Peyer's patch (tissue), 4 donors: Measurements from ENCODE around the gene PLAAT4.

Experiments
- POLR2A ChIP-seq, 2 donors: fragments of 450-650 bp; IDR thresholded peaks; one replicate each; pipeline ENCODE4 v1.5.1; 2017; ENCODE audit warnings: antibody characterized with exemption in 2 of 2, mild to moderate bottlenecking in 2 of 2, moderate library complexity in 2 of 2
- TF ChIP-seq, protein P1 (sequence below), 6 experiments: fragments of 450-650 bp in 4 of 6; fragments of 200-600 bp in 2 of 6; sonication (generic) in 1 of 6; IDR thresholded peaks; one replicate each; pipeline ENCODE4 v1.5.1; 2017 to 2019; ENCODE audit warnings: antibody characterized with exemption in 6 of 6, mild to moderate bottlenecking in 3 of 6, moderate library complexity in 1 of 6

GRCh38 chr11:63506876-63507275, 29.7 kb upstream of the PLAAT4 start:
- no peak for TF ChIP-seq POLR2A (IDR thresholded peaks at IDR 0.05)
- TF ChIP-seq, protein P1, sequence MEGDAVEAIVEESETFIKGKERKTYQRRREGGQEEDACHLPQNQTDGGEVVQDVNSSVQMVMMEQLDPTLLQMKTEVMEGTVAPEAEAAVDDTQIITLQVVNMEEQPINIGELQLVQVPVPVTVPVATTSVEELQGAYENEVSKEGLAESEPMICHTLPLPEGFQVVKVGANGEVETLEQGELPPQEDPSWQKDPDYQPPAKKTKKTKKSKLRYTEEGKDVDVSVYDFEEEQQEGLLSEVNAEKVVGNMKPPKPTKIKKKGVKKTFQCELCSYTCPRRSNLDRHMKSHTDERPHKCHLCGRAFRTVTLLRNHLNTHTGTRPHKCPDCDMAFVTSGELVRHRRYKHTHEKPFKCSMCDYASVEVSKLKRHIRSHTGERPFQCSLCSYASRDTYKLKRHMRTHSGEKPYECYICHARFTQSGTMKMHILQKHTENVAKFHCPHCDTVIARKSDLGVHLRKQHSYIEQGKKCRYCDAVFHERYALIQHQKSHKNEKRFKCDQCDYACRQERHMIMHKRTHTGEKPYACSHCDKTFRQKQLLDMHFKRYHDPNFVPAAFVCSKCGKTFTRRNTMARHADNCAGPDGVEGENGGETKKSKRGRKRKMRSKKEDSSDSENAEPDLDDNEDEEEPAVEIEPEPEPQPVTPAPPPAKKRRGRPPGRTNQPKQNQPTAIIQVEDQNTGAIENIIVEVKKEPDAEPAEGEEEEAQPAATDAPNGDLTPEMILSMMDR (IDR thresholded peaks at IDR 0.05) = no peak
